Endothelial cell (in vitro differentiated cells): Measurements from ENCODE around the gene HNRNPM. TPM values are rescaled to one million over a fixed set of nuclear protein-coding genes. Genes with fewer than 3 reads are reported as not detected.

Experiments
- DNase-seq: peaks from one replicate; pipeline ENCODE4 v3.0.0; 2021; ENCODE audit warnings: low spot score
- H3K27ac Mint-ChIP-seq: one replicate; pipeline ENCODE4 v1.8.0; 2021; ENCODE audit warnings: mixed read lengths, inconsistent platforms; ENCODE audit not compliant: unreplicated experiment
- H3K27me3 Mint-ChIP-seq: one replicate; pipeline ENCODE4 v1.8.0; 2021; ENCODE audit warnings: mild to moderate bottlenecking, moderate library complexity, mixed read lengths, inconsistent platforms; ENCODE audit not compliant: unreplicated experiment
- H3K36me3 Mint-ChIP-seq: one replicate; pipeline ENCODE4 v1.8.0; 2021; ENCODE audit warnings: mild to moderate bottlenecking, low read depth, mixed read lengths, inconsistent platforms; ENCODE audit not compliant: unreplicated experiment
- H3K4me1 Mint-ChIP-seq: one replicate; pipeline ENCODE4 v1.8.0; 2021; ENCODE audit warnings: mild to moderate bottlenecking, mixed read lengths, inconsistent platforms; ENCODE audit not compliant: unreplicated experiment
- H3K4me3 Mint-ChIP-seq: one replicate; pipeline ENCODE4 v1.8.0; 2021; ENCODE audit warnings: mild to moderate bottlenecking, mixed read lengths, inconsistent platforms; ENCODE audit not compliant: unreplicated experiment
- H3K9me3 Mint-ChIP-seq: one replicate; pipeline ENCODE4 v1.8.0; 2021; ENCODE audit warnings: mixed read lengths, inconsistent platforms; ENCODE audit not compliant: unreplicated experiment
- CTCF ChIP-seq: fragments of 200-600 bp; sonication (generic); IDR thresholded peaks from one replicate; pipeline ENCODE4 v1.5.0; 2021; ENCODE audit warnings: antibody characterized with exemption; ENCODE audit not compliant: unreplicated experiment
- total RNA-seq: library from RNA; stranded (reverse); fragmentation: NEBNext Ultra II Directional; extraction: Animal tissue kit (Norgen Biotek cat#: 25700); gene quantifications from one replicate; pipeline ENCODE4 v1.2.1, GENCODE V29; 2021; ENCODE audit not compliant: unreplicated experiment

The HNRNPM gene
- total RNA-seq, 1 donor from 2014 or later = 223 TPM

- DNase-seq = no peak
- Mint-ChIP-seq H3K27me3 (peaks cover 6% of the 10 kb centered on the region), H3K4me1 (peaks cover 7% of the 10 kb centered on the region), H3K4me3 (peak overlapping the region; percentile 43), H3K27ac (peak overlapping the region; percentile 5), H3K36me3 (peaks cover 18% of the 10 kb centered on the region), H3K9me3 (no peaks in the 10 kb centered on the region)
- no peak for TF ChIP-seq CTCF
Measured at GRCh38 chr19:8528500-8528899, 83.7 kb downstream of the HNRNPM start.

DNA sequence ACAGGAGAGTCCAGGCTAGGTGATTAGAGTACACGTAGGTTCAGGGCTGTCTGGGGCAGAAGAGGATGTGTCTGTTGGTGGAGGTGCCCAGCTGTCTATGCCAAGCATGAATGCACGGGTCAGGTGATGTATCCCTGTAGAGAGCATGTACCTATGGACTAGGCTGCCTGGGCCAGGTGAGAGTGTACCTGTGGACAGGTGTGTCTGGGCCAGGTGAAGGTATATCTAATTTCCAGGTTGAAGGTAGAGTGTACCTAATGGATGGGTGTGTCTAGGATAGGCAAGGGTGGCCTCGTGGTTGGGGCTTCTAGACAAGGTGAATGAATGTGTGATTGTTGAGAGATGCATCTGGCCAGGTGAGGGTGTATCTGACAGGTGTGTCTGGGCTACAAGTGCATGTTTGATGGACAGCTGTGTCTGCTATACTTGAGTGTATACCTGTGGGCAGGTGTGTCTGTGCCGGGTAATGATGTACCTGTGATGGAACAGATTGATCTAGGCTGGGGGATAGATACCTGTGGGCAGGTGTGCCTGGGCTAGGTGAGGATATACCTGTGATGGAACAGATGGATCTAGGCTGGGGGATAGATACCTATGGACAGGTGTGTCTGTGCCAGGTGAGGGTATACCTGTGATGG, 84.7 kb downstream of the HNRNPM start:
- Mint-ChIP-seq H3K27ac (no peak overlapping the region), H3K9me3 (no peaks in the 10 kb centered on the region), H3K27me3 (peaks cover 6% of the 10 kb centered on the region), H3K36me3 (peaks cover 18% of the 10 kb centered on the region), H3K4me1 (peaks cover 7% of the 10 kb centered on the region), H3K4me3 (peak overlapping the region; percentile 45)
- DNase-seq = no peak
- TF ChIP-seq CTCF = no peak

DNA sequence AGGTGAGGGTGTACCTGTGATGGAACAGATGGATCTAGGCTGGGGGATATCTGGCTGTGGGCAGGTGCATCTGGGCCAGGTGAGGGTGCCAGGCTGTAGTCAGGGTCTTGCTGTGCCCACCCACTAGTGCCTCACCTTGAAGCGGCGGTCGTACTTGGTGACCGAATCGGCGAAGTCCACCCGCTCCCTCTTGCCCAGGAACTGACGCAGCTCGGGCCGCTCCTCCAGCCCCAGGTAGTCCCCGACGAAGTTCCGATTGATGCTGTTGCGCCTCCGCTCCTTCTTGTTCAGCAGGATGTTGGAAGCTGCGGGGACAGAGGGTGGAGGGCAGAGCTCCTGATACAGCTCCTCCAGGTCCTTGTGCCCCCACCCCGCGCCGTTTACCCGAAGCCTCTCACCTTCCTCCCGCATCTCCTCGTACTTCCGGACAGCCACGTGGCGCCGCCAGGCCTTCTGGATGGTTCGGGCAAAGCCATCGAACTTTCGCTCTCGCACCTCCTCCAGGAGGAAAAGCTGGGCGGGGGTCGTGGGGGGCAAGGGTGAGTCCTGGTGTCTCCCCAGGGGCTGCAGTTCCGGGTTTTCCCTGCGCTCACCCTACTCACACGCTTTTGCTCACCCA, 85.4 kb downstream of the HNRNPM start:
- H3K36me3 Mint-ChIP-seq = peaks cover 18% of the 10 kb centered on the region
- H3K27ac Mint-ChIP-seq = no peak overlapping the region
- TF ChIP-seq CTCF = no peak
- H3K9me3 Mint-ChIP-seq = no peaks in the 10 kb centered on the region
- H3K4me1 Mint-ChIP-seq = peaks cover 7% of the 10 kb centered on the region
- no peak for DNase-seq
- peaks cover 6% of the 10 kb centered on the region for H3K27me3 Mint-ChIP-seq
- no peak overlapping the region for H3K4me3 Mint-ChIP-seq

DNA sequence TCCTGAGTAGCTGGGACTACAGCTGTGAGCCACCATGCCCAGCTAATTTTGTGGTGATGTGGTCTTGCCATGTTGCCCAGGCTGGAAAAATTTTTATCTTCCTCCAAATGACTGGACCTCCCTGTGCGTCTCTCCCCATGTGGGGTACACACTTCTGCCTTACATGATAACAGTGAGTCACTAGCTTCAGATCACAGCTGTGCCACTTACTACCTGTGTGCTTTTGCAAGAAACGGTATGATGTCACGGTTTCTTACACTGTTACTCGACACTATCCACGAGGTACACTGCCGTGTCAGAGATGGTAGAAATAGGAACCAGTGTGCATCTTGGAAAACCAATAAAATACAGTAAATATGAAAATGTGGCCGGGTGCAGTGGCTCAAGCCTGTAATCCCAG, 86.7 kb downstream of the HNRNPM start:
- no peak for TF ChIP-seq CTCF
- peaks cover 7% of the 10 kb centered on the region for H3K4me1 Mint-ChIP-seq
- H3K36me3 Mint-ChIP-seq = peaks cover 18% of the 10 kb centered on the region
- no peak for DNase-seq
- H3K9me3 Mint-ChIP-seq = no peaks in the 10 kb centered on the region
- H3K4me3 Mint-ChIP-seq = no peak overlapping the region
- peaks cover 10% of the 10 kb centered on the region for H3K27me3 Mint-ChIP-seq
- no peak overlapping the region for H3K27ac Mint-ChIP-seq

DNA sequence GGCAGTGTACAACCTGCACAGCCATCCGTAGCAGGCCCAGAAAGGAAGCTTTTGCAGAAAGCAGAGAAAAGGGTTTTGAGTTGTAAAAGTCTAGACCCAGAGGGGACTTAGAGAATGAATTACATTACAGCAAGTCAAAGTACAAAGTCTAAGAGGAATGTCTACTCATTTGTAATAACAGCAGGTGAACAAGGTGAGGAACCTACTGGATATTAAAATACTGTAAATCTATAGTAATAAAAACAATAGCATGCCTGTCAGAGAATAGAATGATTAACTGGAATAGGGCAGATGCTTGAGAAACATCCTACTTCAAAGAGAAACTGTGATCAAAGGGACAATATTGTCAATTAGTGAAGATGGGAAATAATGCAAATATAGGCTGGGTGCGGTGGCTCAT, 87.5 kb downstream of the HNRNPM start:
- H3K27me3 Mint-ChIP-seq = peaks cover 4% of the 10 kb centered on the region
- H3K4me3 Mint-ChIP-seq = no peak overlapping the region
- H3K36me3 Mint-ChIP-seq = peaks cover 13% of the 10 kb centered on the region
- TF ChIP-seq CTCF = no peak
- H3K4me1 Mint-ChIP-seq = peaks cover 2% of the 10 kb centered on the region
- no peak for DNase-seq
- H3K9me3 Mint-ChIP-seq = no peaks in the 10 kb centered on the region
- H3K27ac Mint-ChIP-seq = no peak overlapping the region
